OCI-LY1 (cell line): ENCODE data around the gene NASP.

ENCODE experiments used
- EZH2 ChIP-seq: fragments of 200-600 bp; sonication (generic), shearing (Covaris generic); IDR thresholded peaks from 2 replicates; pipeline ENCODE4 v1.8.0; 2017; ENCODE audit warnings: borderline replicate concordance, mixed run types, mild to moderate bottlenecking, antibody characterized with exemption, low read length, moderate library complexity, mixed read lengths
- TF ChIP-seq, protein P1 (sequence below): fragments of 200-600 bp; sonication (generic), shearing (Covaris generic); IDR thresholded peaks from 2 replicates; pipeline ENCODE4 v1.5.1; 2017; ENCODE audit warnings: mild to moderate bottlenecking, antibody characterized with exemption, low read length, moderate library complexity, mixed read lengths

DNA sequence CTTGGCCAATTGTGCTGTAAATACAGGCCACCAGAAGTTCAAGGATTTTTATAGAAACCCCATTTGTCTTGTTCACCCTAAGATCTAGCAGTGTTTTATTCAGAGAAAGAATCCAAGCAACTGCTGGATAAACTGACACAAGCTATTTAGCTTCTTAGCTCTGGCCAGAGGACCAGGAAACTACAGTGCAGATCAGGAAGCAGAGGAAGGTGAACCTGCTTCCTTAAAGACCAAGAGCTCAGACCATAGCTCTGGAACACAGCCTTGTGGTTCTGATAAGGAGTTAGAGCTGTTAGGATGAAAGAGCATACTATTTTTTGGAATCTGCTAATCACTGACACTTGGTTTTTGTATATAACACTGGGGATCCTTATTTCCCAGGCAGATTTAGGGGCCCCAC lies 45.2 kb downstream of the NASP start:
- TF ChIP-seq, protein P1, sequence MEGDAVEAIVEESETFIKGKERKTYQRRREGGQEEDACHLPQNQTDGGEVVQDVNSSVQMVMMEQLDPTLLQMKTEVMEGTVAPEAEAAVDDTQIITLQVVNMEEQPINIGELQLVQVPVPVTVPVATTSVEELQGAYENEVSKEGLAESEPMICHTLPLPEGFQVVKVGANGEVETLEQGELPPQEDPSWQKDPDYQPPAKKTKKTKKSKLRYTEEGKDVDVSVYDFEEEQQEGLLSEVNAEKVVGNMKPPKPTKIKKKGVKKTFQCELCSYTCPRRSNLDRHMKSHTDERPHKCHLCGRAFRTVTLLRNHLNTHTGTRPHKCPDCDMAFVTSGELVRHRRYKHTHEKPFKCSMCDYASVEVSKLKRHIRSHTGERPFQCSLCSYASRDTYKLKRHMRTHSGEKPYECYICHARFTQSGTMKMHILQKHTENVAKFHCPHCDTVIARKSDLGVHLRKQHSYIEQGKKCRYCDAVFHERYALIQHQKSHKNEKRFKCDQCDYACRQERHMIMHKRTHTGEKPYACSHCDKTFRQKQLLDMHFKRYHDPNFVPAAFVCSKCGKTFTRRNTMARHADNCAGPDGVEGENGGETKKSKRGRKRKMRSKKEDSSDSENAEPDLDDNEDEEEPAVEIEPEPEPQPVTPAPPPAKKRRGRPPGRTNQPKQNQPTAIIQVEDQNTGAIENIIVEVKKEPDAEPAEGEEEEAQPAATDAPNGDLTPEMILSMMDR, result no peak
- no peak for TF ChIP-seq EZH2
